Vagina (tissue), 2 donors: ENCODE measurements around the gene CCZ1.
"Not testable (repeated sequence)": the region's sequence is repeated elsewhere in the genome, so short reads cannot be mapped to it uniquely, and the experiment has no call there.

Experiments
- POLR2A ChIP-seq, 2 donors: fragments of 450-650 bp; IDR thresholded peaks; one replicate each; pipeline ENCODE4 v1.6.1; 2017; ENCODE audit warnings: antibody characterized with exemption in 2 of 2, mild to moderate bottlenecking in 2 of 2, moderate library complexity in 2 of 2
- POLR2AphosphoS5 ChIP-seq, 2 donors: sonication (generic); formaldehyde crosslinking; IDR thresholded peaks; one replicate each; pipeline ENCODE4 v1.9.0; 2017; ENCODE audit warnings: antibody characterized with exemption in 2 of 2, mild to moderate bottlenecking in 2 of 2, low read depth in 1 of 2; ENCODE audit not compliant: insufficient read depth in 1 of 2
- TF ChIP-seq, protein P1 (sequence below), 3 experiments: fragments of 450-650 bp in 2 of 3; fragments of 200-600 bp in 1 of 3; sonication (generic) in 1 of 3; IDR thresholded peaks; one replicate each; pipeline ENCODE4 v1.5.1; 2017 to 2019; ENCODE audit warnings: antibody characterized with exemption in 3 of 3, mild to moderate bottlenecking in 2 of 3, moderate library complexity in 2 of 3

- TF ChIP-seq, protein P1, sequence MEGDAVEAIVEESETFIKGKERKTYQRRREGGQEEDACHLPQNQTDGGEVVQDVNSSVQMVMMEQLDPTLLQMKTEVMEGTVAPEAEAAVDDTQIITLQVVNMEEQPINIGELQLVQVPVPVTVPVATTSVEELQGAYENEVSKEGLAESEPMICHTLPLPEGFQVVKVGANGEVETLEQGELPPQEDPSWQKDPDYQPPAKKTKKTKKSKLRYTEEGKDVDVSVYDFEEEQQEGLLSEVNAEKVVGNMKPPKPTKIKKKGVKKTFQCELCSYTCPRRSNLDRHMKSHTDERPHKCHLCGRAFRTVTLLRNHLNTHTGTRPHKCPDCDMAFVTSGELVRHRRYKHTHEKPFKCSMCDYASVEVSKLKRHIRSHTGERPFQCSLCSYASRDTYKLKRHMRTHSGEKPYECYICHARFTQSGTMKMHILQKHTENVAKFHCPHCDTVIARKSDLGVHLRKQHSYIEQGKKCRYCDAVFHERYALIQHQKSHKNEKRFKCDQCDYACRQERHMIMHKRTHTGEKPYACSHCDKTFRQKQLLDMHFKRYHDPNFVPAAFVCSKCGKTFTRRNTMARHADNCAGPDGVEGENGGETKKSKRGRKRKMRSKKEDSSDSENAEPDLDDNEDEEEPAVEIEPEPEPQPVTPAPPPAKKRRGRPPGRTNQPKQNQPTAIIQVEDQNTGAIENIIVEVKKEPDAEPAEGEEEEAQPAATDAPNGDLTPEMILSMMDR (IDR thresholded peaks at IDR 0.05): not testable (repeated sequence)
- TF ChIP-seq POLR2A (IDR thresholded peaks at IDR 0.05); POLR2AphosphoS5 (IDR thresholded peaks at IDR 0.05; ENCODE audit: insufficient read depth in 1 of 2, low read depth in 1 of 2): not testable (repeated sequence)
Observed at GRCh38 chr7:5862753-5863366, 35.7 kb upstream of the CCZ1 start.
